BE2C (cell line): Measurements from ENCODE around the gene LAMTOR4.
A peak's percentile ranks its signal among the peaks of the same experiment; 100 is the strongest.
"Not testable (repeated sequence)": the region's sequence is repeated elsewhere in the genome, so short reads cannot be mapped to it uniquely, and the experiment has no call there.

Experiments used
- DNase-seq: peaks from one replicate; pipeline ENCODE4 v3.0.0-alpha.2; 2020
- H3K27me3 ChIP-seq: fragments of 250-450 bp; sonication (Bioruptor Pico); 2 replicates; pipeline ENCODE4 v1.5.1; 2020; ENCODE audit warnings: mild to moderate bottlenecking
- H3K36me3 ChIP-seq: fragments of 250-450 bp; sonication (Bioruptor Pico); 2 replicates; pipeline ENCODE4 v1.5.1; 2020; ENCODE audit warnings: mild to moderate bottlenecking
- H3K4me1 ChIP-seq: fragments of 250-450 bp; sonication (Bioruptor Pico); 2 replicates; pipeline ENCODE4 v1.5.1; 2020
- H3K4me3 ChIP-seq: 2 replicates; pipeline ENCODE4 v1.5.1; 2011; ENCODE audit warnings: low read depth, low read length
- H3K9me3 ChIP-seq: fragments of 250-450 bp; sonication (Bioruptor Pico); 2 replicates; pipeline ENCODE4 v1.5.1; 2020
- TF ChIP-seq, protein P1 (sequence below): IDR thresholded peaks from 2 replicates; pipeline ENCODE4 v1.5.1; 2012; ENCODE audit warnings: mild to moderate bottlenecking, low read depth, low read length

Gene LAMTOR4

DNA sequence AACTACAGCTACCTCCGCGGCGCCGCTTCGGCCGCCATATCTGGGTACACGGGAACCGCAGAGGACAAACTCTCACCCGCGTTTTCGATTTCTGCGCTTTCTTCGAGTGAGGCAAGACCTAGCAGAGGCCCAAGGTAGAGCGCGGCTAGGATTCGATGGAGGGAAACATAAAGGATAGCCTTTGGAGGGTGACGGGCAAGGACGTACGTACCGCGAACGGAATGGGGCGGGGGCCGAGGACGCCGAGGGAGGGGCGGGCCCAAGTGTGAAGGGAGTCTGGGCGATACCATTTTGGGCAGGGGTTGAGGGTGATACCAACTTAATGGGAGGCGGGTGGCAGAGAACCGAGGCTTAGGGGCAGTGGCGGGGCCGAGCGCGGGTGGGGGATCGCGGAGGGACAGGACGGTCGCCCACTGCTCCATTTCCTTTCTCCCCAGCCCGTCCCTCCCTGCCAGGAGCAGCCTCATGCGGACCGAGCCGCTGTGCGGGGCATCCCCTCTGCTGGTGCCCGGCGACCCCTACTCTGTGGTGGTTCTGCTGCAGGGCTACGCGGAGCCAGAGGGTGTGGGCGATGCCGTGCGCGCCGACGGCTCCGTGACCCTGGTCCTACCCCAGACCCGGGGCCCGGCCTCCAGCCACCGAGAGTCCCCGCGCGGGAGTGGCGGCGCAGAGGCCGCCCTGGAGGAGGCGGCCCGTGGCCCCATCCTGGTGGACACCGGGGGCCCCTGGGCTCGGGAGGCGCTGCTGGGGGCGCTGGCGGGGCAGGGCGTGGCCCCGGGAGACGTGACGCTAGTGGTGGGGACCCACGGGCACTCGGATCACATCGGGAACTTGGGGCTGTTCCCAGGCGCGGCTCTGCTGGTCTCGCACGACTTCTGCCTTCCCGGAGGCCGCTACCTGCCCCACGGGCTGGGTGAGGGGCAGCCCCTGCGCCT, 21.5 kb upstream of the LAMTOR4 start, which contains the start of gene MBLAC1:
MBLAC1 (plus strand) TSS at position 37 of the 935 bp plus-strand sequence; CDS start at position 466, 429 bp downstream.
- H3K27me3 ChIP-seq = no peaks in the 10 kb centered on the region
- no peaks in the 10 kb centered on the region for H3K4me1 ChIP-seq
- no peaks in the 10 kb centered on the region for H3K36me3 ChIP-seq
- DNase-seq = peak; percentile 88
- H3K4me3 ChIP-seq = peak within 1 kb of the TSS; percentile 93
- no peaks in the 10 kb centered on the region for H3K9me3 ChIP-seq
- TF ChIP-seq, protein P1, sequence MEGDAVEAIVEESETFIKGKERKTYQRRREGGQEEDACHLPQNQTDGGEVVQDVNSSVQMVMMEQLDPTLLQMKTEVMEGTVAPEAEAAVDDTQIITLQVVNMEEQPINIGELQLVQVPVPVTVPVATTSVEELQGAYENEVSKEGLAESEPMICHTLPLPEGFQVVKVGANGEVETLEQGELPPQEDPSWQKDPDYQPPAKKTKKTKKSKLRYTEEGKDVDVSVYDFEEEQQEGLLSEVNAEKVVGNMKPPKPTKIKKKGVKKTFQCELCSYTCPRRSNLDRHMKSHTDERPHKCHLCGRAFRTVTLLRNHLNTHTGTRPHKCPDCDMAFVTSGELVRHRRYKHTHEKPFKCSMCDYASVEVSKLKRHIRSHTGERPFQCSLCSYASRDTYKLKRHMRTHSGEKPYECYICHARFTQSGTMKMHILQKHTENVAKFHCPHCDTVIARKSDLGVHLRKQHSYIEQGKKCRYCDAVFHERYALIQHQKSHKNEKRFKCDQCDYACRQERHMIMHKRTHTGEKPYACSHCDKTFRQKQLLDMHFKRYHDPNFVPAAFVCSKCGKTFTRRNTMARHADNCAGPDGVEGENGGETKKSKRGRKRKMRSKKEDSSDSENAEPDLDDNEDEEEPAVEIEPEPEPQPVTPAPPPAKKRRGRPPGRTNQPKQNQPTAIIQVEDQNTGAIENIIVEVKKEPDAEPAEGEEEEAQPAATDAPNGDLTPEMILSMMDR = 0 out of 2 replicates have a peak, but pooled peaks have one; percentile 0

DNA sequence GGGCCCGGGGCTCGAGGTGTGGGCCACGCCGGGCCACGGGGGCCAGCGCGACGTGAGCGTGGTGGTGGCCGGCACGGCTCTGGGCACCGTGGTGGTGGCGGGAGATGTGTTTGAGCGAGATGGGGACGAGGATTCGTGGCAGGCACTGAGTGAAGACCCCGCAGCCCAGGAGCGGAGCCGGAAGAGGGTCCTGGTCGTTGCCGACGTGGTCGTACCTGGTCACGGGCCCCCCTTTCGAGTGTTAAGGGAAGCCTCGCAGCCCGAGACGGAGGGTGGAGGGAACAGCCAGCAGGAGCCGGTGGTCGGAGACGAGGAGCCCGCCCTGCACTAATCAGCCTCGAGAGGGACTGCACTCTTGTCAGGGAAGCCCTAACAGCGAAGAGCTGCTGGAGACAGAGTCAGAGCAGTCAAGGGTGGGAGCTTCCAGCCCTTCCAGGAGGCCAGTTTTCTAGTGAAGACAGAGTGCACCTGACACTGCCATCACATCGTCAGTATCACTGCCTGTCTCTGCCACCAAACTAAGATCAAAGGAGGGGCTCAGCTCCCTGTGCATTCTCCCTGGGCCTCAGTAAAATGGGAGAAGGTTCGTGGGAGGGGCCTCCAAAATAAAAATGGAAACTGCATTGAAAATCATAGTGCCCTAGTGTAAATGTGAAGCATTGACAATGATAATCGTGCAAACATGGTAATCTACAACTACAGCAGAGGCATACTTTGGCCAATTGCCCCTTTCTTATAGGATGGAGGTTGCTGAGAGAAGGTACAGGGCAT, 20.7 kb upstream of the LAMTOR4 start:
- TF ChIP-seq, protein P1 = no peak
- Histone ChIP-seq H3K4me1 (peaks cover 3% of the 10 kb centered on the region), H3K9me3 (no peaks in the 10 kb centered on the region), H3K36me3 (no peaks in the 10 kb centered on the region), H3K4me3 (peak overlapping the region; percentile 93), H3K27me3 (no peaks in the 10 kb centered on the region)
- peak; percentile 40 for DNase-seq

DNA sequence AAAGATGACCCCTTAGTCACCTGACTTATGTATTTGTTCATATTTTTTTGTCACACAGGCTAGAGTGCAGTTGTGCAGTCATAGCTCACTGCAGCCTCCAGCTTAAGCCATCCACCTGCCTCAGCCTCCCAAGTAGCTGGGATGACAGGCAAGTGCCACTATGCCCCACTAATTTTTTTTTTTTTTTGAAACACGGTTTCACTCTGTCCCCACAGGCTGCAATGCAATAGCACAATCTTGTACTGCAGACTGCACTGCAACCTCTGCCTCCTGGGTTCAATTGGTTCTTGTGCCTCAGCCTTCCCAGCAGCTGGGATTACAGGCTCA, 20.1 kb upstream of the LAMTOR4 start:
- TF ChIP-seq, protein P1 = no peak
- Histone ChIP-seq H3K27me3 (no peaks in the 10 kb centered on the region), H3K36me3 (no peaks in the 10 kb centered on the region), H3K9me3 (no peaks in the 10 kb centered on the region), H3K4me1 (peaks cover 3% of the 10 kb centered on the region), H3K4me3 (no peak overlapping the region)
- DNase-seq = no peak

DNA sequence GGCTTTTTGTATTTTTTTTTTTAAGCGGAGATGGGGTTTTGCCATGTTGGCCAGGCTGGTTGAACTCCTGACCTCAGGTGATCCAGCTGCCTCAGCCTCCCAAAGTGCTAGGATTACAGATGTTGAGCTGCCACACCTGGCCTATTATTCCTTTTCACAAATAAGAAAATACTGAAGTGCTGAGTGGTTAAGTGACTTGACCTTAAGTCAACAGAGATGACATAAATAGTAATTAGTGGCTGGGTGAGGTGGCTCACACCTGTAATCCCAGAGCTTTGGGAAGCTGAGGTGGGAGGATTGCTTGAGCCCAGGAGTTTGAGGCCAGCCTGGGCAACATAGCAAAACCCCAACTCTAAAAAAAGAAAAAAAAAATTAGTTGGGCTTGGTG, 18.5 kb upstream of the LAMTOR4 start:
- not testable (repeated sequence) for H3K4me3 ChIP-seq, H3K27me3 ChIP-seq, DNase-seq, H3K9me3 ChIP-seq, H3K4me1 ChIP-seq, H3K36me3 ChIP-seq

DNA sequence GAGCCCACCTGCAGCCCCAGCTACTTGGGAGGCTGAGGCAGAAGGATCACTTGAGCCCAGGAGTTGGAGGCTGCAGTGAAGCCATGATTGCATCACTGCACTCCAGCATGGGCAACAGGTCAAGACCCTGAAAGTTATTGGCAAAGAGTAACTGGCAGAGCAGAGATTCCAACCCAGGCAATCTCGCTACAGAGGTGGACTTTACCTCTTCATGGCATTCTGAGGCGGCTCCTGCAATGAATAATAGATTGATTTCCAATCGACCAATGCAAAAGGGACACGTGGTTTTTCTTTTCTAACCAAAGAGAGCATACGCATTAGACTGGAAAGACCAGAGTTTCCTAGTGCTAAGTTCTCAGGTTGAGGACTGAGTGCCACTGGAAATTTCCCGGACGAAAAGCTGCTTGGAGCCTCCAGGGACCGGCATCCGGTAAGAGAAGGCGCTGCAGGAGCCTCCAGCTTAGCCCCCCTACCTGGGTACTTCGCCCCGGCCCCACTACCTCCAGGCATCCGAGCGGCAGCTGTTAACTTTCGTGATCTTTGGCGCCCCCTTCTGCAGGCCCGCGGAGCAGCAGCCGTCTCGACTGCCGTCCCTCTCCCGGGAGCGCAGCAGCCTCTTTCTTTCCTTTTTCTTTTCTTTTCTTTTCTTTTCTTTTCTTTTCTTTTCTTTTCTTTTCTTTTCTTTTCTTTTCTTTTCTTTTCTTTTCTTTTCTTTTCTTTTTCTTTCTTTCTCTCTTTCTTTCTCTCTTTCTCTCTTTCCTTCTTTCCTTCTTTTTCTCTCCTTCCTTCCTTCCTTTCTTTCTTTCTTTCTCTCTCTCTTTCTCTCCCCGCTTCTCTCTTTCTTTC, 17.9 kb upstream of the LAMTOR4 start:
- Histone ChIP-seq H3K9me3 (no peaks in the 10 kb centered on the region), H3K36me3 (no peaks in the 10 kb centered on the region), H3K27me3 (peaks cover under 1% of the 10 kb centered on the region; the same call in 1 of the 2 replicates), H3K4me1 (peaks cover 3% of the 10 kb centered on the region), H3K4me3 (no peak overlapping the region; the same call in 1 of the 2 replicates)
- TF ChIP-seq, protein P1 = peak; percentile 69
- DNase-seq = peak; percentile 86

DNA sequence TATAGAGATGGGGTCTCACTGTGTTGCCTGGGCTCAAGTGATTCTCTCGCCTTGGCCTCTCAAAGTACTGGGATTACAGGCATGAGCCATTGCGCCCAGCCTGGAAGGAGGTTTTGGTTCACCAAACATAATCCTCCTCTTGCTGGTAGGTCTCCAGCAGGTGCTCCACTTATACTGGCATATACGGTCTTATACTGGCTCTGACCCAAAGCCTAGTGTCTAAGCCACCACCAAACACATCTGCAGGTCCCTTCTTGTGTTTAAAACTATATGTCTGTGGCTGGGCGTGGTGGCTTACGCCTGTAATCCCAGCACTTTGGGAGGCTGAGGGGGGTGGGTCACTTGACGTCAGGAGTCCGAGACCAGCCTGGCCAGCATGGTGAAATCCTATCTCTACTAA, 16.6 kb upstream of the LAMTOR4 start:
- H3K4me1 ChIP-seq = peaks cover 3% of the 10 kb centered on the region
- no peak for DNase-seq
- no peaks in the 10 kb centered on the region for H3K9me3 ChIP-seq
- TF ChIP-seq, protein P1 = no peak
- H3K27me3 ChIP-seq = peaks cover 5% of the 10 kb centered on the region; the same call in 1 of the 2 replicates
- no peaks in the 10 kb centered on the region for H3K36me3 ChIP-seq
- no peak overlapping the region for H3K4me3 ChIP-seq
